ENCODE results near the gene SLC7A4. TPM values are rescaled to one million over a fixed set of nuclear protein-coding genes. Genes with fewer than 3 reads are reported as not detected.

The SLC7A4 gene
- total RNA-seq, 4 donors from 2014 or later, result 0.23 to 1.2 (median 0.37) TPM

- H3K9me3 ChIP-seq, result no peaks in the 10 kb centered on the region
- no peaks in the 10 kb centered on the region for H3K36me3 ChIP-seq
- H3K4me1 ChIP-seq, result no peaks in the 10 kb centered on the region
- 60% methylated on average over 7 of the region's 7 CpGs; no CpG with 5 or more reads in 1 of the 2 donors for WGBS, 2 donors (ENCODE audit: low coverage in 1 of 2)
- H3K27ac ChIP-seq, result no peak overlapping the region
- peaks cover 21% of the 10 kb centered on the region for H3K27me3 ChIP-seq
- no peak overlapping the region for H3K4me3 ChIP-seq
- TF ChIP-seq EP300 (IDR thresholded peaks at IDR 0.05) (no peak), POLR2AphosphoS5 (IDR thresholded peaks at IDR 0.05) (no peak), CTCF (IDR thresholded peaks at IDR 0.05) (no peak)
- no peak for ATAC-seq
Observed at GRCh38 chr22:21055880-21056319, 23.5 kb upstream of the SLC7A4 start.

GRCh38 chr22:21055564-21055834 lies 23.1 kb upstream of the SLC7A4 start:
- Histone ChIP-seq H3K4me3 (no peak overlapping the region), H3K27ac (no peak overlapping the region), H3K9me3 (no peaks in the 10 kb centered on the region), H3K4me1 (no peaks in the 10 kb centered on the region), H3K27me3 (peaks cover 21% of the 10 kb centered on the region), H3K36me3 (no peaks in the 10 kb centered on the region)
- TF ChIP-seq POLR2A (IDR thresholded peaks at IDR 0.05) (no peak), POLR2AphosphoS5 (IDR thresholded peaks at IDR 0.05) (no peak), EP300 (IDR thresholded peaks at IDR 0.05) (no peak), CTCF (IDR thresholded peaks at IDR 0.05) (no peak)
- WGBS, 2 donors (ENCODE audit: low coverage in 1 of 2), result 44% methylated on average over 2 of the region's 4 CpGs; no CpG with 5 or more reads in 1 of the 2 donors
- no peak for ATAC-seq

GRCh38 chr22:21054714-21055563 lies 22.6 kb upstream of the SLC7A4 start:
- Histone ChIP-seq H3K36me3 (no peaks in the 10 kb centered on the region), H3K27ac (no peak overlapping the region), H3K4me1 (no peaks in the 10 kb centered on the region), H3K27me3 (peaks cover 21% of the 10 kb centered on the region), H3K4me3 (no peak overlapping the region), H3K9me3 (no peaks in the 10 kb centered on the region)
- ATAC-seq, result no peak
- 65 to 92% methylated on average over 4 to 6 of the region's 11 CpGs for WGBS, 2 donors (ENCODE audit: low coverage in 1 of 2)
- TF ChIP-seq POLR2A (IDR thresholded peaks at IDR 0.05) (no peak), EP300 (IDR thresholded peaks at IDR 0.05) (no peak), CTCF (IDR thresholded peaks at IDR 0.05) (no peak), POLR2AphosphoS5 (IDR thresholded peaks at IDR 0.05) (no peak)

GRCh38 chr22:21054046-21054713 lies 21.8 kb upstream of the SLC7A4 start:
- no peak for ATAC-seq
- no peaks in the 10 kb centered on the region for H3K4me1 ChIP-seq
- WGBS, 2 donors (ENCODE audit: low coverage in 1 of 2), result 81% methylated on average over 3 of the region's 15 CpGs; no CpG with 5 or more reads in 1 of the 2 donors

More at GRCh38 chr22:21054046-21054713, 21.8 kb upstream of the SLC7A4 start:
- peaks cover 21% of the 10 kb centered on the region for H3K27me3 ChIP-seq
- H3K36me3 ChIP-seq, result no peaks in the 10 kb centered on the region
- H3K27ac ChIP-seq, result no peak overlapping the region
- no peak overlapping the region for H3K4me3 ChIP-seq
- no peak for TF ChIP-seq POLR2A (IDR thresholded peaks at IDR 0.05)
- TF ChIP-seq CTCF (IDR thresholded peaks at IDR 0.05), result no peak
- no peaks in the 10 kb centered on the region for H3K9me3 ChIP-seq

Measured in gastroesophageal sphincter (tissue), 4 donors.